OCI-M2 (cell line): ENCODE results near the gene BORCS5.
"Not testable (repeated sequence)": the region's sequence is repeated elsewhere in the genome, so short reads cannot be mapped to it uniquely, and the experiment has no call there.

Experiments used
- DNase-seq: peaks from one replicate; lab custom pipeline; 2025; ENCODE audit not compliant: unreplicated experiment; lab: John Stamatoyannopoulos, UW

BORCS5 gene

DNA sequence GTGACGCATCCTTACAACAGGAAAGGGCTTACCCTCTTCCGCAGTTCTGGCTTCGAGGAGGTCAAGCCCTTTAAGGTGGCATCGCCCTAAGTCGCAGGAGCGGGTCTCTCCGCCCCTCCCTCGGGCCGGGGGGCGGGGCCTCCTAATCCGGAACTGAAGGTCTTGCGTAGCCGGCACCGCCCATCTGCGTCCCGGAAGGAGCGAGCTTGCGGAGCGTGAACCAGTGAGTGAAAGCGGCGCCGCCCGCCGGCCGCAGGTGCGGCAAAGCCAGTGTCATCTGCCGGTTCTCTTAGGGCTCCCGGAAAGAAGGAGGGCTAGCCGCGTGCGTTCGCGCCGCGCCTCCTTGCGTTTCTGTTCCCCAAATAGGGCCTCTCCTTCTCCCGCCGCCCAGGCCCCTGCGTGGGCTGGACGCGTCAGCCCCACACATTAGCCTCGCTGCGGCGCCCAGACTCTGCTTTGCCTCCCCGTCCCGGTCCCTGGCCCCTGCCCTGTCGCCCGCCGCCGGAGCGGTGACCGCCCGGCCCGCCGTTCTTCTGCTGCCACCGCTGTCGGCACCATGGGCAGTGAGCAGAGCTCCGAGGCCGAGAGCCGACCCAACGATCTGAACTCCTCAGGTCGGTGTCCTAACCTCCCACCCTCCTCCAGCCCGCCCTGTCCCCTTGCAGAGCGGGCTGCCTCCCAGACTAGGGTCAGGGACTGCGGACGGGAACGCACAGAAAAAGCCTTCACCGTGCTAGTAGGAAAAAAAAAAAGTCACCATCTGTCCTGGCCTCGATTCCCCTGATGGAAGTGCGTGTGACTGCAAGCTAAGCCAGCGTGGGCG lies at the start of gene BORCS5:
BORCS5 (plus strand) TSS at position 183 of the 823 bp plus-strand sequence; CDS start at position 557, 374 bp downstream.
- DNase-seq = peak; percentile 75

- not testable (repeated sequence) for DNase-seq
Measured at GRCh38 chr12:12310695-12311094, 46.2 kb upstream of the BORCS5 start.

DNA sequence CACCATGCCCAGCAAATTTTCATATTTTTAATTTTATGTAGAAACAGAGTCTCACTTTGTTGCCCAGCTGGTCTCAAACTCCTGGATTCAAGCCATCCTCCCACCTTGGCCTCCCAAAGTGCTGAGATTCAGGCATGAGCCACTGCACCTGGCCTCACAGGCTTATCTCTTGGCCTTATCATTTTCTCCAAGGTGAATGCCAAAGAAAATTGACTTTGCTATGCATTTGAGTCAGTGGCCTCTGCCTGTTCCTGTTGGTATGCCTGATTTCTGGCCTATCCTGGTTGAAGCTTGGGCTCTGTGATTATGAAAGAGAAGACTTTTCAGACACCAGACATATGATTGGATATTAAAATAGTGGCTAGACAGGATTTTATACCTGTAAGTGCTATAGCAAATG lies 41.0 kb upstream of the BORCS5 start:
- DNase-seq = no peak

DNA sequence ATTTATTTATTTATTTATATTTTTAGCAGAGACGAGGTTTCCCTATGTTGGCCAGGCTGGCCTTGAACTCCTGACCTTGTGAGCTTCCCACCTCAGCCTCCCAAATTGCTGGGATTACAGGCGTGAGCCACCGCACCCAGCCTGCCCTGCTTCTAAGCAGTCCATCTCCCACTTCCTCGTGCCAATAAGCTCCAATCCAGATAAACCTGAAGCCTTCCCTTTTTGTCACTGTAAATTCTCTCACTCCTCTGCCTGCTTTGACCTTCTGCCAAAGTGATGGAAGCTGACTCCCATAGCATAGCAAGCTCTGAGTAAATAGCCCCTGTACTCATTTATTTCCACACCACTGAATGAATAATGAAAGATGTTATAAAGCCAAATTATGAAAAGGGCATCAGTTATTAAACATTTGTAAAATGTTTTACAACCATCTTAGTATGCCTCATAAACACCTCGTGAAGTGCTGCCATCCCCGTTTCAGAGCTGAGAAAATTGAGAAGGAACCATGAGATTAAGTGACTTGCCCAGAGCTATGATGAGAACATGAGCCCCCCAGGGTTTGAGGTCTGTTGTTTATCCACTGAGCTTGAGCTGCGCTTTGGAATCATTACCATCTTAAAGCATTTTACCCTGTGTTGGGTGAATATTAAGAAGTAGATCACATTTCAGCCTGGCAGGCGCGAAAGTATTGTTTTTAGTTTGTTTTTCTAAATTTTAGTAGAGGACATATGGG lies 37.3 kb upstream of the BORCS5 start:
- DNase-seq = no peak

- no peak for DNase-seq
Measured at GRCh38 chr12:12323118-12323517, 33.8 kb upstream of the BORCS5 start.

DNA sequence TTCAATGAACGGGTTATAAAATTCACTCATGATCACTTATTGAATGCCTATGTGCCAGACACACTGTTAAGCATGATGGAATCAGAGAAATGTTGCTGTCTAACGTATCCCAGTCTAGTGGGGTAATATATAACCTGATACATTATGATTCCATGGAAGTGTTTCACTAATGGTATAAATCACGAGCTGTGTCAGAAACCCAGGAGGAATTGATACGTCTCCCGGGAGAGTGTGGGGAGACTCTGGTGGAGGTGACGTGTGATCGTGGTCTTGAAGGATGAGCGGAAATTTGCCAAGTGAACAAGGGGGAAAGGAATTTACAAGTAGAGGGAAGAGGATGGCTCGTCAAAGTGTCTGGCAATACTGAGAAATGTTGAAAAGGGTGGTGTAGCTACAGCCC lies 33.3 kb upstream of the BORCS5 start:
- DNase-seq = no peak

GRCh38 chr12:12326262-12326661 lies 30.6 kb upstream of the BORCS5 start:
- no peak for DNase-seq

- DNase-seq = peak; percentile 36
Measured at GRCh38 chr12:12327802-12328201, 29.1 kb upstream of the BORCS5 start.

DNA sequence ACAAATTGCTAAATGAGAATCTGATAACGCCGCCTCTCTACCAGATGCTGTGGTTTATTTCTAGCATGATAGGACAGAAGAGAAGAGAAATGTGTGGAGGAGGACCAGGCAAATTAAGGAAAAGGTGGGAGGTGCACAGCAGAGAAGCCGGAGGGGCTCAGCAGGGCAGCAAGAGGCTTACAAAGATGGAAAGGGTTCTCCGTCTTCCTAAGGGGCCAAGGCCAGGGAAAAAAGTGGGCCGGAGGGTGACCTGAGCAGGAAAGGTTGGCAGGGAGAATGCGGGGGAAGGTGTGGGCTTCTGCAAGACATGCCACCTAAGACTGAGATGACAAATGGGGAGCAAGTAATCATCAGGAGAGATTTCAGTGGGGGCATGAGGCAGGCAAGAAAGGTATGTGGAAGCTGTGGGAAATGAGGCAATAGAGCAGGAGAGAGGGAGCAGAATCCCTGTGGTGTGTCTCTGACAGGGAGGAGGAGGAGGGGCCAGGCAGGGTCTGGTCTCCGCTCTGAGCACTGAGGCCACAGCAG lies 25.6 kb upstream of the BORCS5 start:
- DNase-seq = no peak

DNA sequence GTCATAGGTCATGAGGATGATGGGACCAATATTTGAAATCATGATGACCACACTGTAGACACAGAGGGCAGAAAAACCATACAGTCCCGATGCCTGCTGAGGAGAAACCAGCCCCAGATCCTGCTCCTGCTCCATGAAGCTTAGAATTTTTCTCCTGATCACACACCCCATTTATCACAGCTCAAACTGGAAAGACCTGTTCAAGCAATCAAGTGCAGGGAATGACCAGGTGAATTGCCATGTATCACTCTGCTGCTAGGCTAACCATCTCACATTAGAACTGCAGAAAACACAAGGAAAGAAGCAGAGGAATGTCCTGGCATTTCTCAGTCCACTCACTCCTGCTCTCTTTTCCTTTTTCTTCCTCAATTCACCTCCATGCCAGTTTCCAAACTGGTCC lies 25.0 kb upstream of the BORCS5 start:
- DNase-seq = no peak

DNA sequence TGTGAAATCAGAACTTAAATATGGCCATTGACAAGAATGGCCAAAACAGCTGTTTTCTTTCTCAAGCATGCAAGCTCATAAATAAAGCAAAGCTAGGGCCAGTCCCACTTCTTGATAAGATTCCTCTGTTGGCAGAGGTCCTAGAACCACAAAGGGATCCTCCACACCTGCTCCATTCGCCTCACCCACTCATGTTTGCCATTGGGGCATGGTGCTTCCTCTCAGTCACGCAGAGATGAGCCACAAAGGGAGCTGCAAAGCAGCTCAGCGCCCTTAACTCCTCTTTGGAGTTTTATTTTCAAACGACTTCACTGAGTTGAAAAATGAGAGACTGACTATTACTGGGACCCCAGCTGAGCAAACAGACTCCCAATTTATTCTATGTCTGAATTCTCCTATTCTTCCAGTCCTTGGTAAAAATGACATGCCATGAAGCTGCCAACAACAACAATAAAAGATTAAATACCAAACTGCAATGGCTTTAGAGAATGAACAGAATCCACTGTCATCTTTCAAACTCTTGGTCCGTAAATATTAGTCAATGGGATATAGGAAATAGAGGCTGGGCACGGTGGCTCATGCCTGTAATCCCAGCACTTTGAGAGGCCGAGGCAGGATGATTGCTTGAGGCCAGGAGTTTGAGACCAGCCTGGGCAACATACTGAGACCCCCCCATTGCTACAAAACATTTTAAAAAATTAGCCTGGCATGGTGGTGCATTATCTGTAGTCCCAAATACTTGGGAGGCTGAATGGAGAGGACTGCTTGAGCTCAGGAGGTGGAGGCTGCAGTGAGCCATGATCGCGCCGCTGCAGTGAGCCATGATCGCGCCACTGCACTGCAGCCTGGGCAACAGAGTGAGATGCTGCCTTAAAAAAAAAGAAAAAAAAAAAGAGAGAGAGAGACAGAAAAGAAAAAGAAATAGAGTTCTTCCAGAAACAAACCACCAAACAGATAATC lies 23.2 kb upstream of the BORCS5 start:
- DNase-seq = no peak

DNA sequence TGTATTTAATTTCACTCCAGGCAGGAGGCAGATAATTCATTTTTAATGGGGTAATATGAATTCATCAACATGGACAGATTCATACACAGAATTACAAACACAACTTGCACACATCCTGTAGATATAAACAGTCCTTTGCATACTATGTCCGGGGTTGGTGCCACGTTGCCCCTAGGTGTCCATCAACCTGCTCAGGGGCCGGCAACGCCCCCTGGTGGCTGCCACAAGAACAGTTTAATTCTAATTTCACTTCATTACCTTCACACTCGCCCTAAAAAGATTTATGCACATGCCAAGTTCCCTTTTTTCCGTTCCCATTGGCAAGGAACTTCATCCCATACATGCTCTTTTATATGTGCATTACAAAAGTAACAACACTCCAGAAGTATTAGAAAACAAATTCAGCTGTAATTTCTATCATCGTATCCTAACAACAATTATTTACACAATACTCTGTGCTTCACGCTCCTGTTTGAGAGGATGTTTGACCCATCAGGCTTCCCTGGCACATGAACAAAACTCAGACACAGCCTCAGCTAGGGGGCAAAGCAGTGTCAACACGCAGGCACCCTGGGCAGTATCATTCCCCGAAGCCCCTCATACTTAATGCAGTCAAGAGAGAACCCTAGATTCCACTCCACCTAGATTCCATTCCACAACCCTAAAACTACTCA lies 22.4 kb upstream of the BORCS5 start:
- no peak for DNase-seq

DNA sequence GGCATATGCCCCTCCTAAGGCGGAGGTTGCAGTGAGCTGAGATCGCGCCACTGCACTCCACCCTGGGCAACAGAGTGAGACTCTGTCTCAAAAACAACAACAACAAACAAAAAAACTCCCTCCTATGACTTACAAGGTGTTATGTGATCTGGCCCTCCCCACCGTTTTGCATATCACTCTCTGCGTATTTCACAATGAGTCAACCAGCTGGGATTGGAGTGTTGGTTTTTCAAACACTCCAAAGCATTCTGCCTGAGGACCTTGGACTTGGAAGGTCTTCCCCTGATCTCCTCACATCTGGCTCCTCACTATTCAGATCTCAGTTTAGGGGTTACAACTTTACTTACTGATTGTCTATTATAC lies 20.8 kb upstream of the BORCS5 start:
- DNase-seq = no peak

- DNase-seq = no peak
Measured at GRCh38 chr12:12336511-12336910, 20.4 kb upstream of the BORCS5 start.

DNA sequence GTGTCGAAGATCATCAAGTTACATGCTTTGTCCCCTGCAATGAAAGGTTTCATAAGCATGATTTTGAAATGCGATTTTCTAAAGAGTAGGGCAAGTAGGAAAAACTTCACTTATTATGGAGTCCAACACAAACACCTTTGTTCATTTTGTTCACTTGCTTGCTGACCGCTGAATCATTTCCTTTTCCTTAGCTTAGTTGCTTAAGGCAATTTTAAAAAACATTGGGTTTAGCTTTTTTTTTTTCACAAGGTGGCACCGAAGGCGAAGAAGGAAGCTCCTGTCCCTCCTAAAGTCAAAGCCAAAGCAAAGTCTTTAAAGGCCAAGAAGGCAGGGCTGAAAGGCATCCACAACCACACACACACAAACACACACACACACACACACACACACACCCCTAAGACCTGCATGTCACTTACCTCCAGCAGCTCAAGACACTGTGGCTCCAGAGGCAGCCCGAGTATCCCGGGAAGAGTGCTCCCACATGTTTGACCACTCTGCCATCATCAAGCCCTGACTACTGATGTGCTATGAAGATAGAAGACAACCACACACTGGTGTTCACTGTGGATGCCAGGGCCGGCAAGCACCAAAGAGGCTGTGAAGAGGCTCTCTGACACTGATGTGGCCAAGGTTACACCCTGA lies 18.2 kb upstream of the BORCS5 start:
- no peak for DNase-seq

- DNase-seq = no peak
Measured at GRCh38 chr12:12349711-12350665, 6.9 kb upstream of the BORCS5 start, which contains the start of gene MANSC1. TSS of gene MANSC1 (minus strand) at chr12:12350242. CDS start at chr12:12343314, 6,928 bp downstream.

DNA sequence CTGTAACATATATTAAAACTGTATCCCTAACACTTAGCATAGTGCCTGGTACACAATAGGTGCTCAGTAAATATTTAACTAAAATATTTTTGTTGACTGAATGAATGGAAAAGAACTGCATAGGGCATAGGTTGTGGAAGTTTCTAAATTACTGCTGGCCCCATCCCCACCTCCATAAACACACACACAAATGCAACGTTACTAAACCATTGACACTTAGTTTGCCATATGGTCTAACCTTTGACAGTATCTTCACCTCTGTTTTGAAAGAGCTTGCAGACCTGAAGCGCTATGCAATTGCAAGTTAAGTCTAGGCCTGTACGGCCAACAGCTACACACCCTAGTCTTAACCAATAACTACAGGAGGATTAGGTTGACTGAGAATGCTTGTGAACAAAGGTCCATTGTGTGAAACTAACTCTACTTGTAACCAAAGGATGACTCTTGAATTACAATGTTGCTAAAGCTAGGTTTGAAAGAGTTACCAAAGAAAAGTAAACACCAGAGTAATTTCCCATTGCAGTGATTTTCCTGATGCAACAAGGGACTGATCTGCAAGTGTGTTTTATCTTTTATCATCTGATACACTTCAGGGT lies 5.9 kb upstream of the BORCS5 start:
- DNase-seq = no peak

GRCh38 chr12:12351468-12352185 lies 5.3 kb upstream of the BORCS5 start:
- DNase-seq = not testable (repeated sequence)
